HG03565 (cell line): ENCODE results near the gene IRX2.

Experiments used
- ATAC-seq: cut with Tn5 transposase; IDR thresholded peaks from one replicate; pipeline ENCODE4 v1.9.1; 2021; ENCODE audit warnings: mild to moderate bottlenecking, moderate library complexity; ENCODE audit not compliant: unreplicated experiment

The IRX2 gene

DNA sequence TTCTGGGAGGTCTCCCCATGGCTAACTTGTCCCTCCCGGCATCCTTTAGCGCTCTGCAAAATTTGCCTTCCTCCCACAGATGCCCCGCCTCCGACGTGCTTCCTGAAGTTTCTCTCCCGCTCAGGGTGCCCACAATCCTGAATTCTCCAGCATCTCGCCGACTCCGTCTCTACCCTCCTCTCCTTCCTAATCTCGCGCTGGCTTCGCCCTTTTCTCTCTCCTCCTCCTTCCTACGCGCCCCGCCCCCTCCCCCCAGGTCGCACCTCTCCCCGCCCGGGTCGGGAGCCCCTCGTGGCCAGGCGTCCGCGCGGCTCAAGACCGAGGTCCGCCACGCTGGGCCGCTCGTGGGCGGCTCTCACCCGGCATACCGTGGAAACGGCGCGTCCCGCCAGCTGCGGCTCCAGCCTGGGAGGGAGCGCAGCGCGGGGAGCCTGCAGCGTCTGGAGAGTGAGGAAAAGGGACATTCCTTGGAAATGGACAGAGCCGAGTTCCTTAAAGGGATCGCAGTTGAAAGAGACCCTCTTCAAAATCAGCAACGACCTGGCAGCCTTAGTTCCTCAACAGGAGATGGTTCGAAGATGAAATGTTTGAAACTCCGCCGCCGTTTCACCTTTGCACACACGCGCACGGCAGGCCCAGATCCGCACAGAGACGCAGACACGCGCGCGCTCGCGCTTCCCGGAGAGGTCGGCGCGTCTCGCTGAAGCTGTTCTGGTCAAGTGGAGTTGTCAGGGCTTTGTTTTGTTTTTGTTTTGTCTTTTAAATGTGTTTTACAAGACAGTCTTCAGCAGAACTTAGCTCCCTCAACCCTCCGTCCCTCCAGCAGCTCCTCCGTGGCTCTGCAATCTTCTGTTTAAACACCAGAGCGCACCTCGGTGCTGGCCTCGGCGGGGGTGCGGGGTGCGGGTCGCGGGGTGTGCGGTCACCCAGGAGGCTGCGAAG, 5.0 kb upstream of the IRX2 start:
- no peak for ATAC-seq

- ATAC-seq, result no peak
Observed at GRCh38 chr5:2755681-2756171, 4.2 kb upstream of the IRX2 start.

DNA sequence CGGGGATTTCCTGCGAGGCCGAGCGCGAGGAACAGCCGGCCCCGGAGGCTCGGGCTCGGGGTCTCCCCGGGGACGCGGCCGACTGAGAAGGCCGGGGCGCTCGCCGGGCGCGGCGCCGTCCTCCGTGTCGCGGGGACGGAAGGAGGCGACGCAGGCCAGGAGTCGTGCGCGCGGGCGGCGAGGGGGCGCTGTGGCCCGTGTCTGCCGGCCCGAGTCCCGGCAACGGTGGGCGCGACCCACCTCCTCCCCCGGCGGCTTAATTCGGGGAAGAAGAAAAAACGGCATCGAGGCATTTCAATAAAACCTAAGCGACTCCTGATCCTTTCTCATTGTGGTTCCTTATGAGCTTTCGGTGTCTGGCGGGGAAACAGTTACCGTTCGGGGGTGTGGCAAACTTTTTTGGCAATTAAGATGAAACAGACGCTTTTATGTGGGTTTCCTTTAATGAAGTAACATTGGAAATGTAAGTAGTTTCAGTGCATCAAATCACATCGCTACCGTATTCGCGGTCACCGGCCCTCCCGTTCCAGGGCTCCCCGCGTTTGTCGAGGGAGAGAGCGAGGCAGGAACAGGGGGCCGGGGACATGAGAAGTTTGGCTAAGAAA, 3.7 kb upstream of the IRX2 start:
- ATAC-seq, result no peak

DNA sequence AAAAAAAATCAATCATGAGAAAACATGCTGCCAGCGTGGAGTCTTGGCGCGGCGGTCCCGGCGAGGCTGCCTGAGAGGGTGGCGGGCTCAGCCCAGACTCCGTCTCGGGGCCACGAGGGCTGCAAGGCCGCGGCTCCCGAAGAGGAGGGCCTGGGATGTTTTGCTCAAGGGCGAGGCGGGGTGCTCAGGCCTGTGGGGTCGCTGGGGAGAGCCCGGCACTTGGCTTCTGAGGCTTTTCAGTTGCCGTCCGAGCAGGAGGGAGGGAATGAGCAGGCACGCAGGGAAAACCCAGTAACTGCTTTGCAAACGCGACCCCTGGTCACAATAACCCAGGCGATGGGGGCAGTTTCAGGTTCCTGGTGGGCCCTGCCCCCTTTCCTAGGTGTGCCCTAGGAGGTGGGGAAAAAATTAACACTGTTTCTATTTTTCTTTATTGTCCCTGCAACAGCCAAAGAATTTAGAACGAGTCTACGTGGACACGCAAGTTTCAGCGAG, 3.2 kb upstream of the IRX2 start:
- no peak for ATAC-seq

DNA sequence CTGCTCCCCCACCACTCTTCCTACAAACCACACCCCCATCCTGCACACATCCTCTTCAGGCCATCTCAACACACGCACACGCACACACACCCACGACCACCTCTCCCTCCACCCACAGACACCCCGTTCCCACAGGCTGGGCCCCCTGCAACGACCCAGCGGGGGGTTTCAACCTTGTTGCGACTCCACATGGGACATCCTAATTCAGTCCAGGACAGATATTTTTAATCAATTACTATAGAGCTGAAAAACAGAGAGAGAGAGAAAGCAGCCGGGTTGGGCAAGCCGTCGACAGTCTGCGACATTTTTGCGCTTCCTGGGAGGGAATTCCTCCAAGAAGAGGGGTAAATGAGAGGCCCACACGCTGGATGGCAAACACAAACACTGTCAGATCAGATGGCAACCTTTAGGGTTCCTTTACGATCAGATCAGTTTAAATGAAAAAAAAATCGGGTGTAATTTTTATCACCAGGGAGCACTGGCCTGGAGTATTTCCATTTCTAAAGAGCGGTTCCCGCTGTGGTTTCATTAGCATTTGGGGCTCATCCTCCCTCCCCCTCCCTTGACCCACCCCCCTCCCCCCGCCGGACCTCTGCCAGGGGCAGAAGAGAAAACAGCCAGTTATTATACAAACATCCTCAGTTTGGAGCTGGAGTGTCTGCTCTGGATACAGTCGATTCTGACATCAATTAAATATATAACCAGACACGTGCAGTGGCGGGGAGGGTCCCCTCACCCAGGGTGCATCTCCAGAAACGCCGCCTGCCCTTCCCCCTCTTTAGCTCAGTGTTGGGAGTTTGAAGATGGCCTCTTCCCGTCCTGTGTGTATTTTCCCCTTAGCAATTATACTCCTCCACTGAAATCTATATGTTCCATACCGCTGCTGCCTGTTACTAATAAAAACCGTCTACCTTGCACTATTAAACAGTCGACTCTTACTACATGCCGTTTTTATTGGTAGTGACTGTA, 2.3 kb upstream of the IRX2 start:
- no peak for ATAC-seq

DNA sequence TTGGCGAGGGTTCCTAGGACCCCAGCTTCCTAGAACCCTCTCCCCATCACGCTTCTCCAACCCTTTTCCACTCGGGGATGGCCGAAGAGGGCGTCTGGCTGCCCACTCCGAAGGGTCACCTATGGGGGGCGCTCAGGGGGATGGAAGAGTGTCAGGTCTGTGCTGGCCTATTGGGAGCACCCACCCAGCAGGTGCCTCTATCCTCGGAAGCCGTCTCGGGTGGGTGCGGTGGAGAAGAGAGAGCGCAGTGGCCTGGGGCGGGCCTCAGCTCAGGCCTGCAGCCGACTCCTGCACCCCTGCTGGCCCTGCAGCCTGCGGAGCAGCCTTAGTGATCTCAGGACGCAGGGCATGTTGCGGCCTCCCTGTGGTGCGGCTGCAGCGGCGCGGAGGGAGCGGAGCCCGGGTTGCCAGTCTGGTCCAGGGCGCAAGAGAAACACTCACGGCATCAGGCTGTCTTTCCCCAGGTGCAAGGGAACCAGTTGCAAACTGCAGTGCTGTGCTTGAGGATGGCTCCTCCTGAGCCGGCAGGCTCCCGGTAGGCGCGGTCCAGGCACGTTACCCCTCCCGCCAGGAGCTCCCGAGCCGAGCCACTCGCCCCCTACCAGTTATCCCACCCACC, 1.5 kb upstream of the IRX2 start:
- no peak for ATAC-seq

DNA sequence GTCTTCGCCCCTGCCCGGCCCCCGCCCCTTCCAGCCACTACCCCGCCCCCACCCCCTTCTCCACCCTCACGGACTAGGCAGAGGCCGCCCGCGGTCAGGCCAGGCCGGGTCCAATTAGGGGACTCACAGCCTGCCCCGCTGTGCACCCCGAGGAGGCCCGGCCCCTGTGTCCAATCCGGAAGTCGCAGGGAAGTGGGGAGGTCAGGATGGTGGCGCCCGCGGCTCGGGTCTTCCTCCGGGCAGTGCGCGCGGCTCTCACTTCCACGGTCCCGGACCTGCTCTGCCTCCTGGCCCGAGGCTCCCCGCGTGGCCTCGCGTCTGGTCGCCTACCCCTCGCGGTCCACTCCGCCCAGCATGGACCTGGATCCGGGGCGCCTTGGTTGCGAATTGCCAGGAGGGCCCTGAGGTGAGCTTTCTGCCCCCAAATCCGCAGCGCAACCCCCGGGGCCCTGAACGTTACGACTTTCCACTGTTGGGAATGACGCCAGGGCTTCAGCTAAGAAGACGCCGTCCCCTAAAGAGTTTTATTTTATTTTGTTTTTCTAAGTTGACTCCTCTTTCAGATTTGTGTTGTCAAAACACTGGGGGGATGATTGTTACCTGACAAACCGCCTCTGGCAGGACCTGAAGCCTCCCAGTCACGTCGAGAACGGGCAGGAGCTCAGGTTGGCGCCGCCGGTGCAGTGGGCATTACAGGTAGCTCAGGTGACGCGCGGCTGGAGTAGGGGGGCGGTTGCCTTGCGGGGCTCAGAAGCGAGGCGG, 763 bp upstream of the IRX2 start:
- no peak for ATAC-seq

- no peak for ATAC-seq
Observed at GRCh38 chr5:2750758-2751464, 566 bp downstream of the IRX2 start.

- no peak for ATAC-seq
Observed at GRCh38 chr5:2750026-2750757, 1.3 kb downstream of the IRX2 start.

DNA sequence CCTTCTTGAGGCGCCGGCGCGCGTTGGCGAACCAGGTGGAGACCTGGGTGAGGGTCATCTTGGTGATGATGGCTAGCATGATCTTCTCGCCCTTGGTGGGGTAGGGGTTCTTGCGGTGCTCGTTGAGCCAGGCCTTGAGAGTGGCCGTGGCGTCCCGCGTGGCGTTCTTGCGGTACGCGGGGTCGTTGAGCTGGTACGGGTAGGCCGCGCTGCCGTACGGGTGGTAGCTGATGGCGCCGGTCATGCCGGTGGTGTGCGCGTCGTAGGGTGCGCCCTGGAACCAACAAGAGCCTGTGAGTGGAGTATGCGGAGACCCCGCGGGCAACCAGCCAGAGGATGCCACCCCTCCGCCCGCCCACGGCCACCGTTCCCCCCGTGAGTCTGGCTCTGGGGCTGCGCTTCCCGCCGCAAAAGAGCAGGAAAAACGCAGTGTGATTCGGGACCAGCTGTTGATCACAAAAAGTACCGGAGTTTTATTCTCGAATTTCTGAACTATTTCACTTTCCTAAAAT, 1.9 kb downstream of the IRX2 start:
- no peak for ATAC-seq

GRCh38 chr5:2748861-2749513, 2.5 kb downstream of the IRX2 start:
- ATAC-seq, result no peak

DNA sequence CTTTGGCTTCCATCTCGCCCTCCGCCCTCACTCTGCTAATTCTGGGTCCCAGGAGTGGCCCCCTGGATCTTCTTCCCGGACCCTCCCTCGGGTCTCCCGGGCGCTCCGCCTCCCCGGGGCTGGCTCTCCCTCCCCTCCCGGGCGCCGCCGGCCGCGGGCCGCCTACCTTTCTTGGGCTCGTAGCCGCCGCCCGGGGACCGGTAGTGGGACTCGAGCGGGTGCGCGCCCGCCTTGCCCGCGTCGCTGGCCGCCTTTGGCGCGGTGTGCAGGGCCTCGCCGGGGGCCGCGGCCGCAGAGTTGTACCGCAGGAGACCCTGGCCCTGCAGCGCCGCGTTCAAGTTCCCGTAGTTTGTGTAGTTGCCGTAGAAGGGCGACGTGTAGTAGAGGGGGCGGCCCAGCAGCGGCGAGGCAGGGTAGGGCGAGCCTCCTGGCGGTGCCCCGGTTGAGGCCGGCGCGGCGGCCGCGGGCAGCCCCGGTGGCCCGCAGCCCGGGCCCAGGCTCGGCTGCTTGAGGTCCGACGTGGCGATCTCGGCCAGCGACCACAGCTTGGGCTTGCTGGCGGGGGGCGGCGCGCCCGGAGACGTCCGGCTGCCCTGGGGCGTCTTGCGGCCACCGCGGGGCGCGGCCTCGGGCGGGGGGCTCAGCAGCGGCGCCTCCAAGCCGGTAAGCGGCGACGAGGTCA, 3.2 kb downstream of the IRX2 start:
- no peak for ATAC-seq

DNA sequence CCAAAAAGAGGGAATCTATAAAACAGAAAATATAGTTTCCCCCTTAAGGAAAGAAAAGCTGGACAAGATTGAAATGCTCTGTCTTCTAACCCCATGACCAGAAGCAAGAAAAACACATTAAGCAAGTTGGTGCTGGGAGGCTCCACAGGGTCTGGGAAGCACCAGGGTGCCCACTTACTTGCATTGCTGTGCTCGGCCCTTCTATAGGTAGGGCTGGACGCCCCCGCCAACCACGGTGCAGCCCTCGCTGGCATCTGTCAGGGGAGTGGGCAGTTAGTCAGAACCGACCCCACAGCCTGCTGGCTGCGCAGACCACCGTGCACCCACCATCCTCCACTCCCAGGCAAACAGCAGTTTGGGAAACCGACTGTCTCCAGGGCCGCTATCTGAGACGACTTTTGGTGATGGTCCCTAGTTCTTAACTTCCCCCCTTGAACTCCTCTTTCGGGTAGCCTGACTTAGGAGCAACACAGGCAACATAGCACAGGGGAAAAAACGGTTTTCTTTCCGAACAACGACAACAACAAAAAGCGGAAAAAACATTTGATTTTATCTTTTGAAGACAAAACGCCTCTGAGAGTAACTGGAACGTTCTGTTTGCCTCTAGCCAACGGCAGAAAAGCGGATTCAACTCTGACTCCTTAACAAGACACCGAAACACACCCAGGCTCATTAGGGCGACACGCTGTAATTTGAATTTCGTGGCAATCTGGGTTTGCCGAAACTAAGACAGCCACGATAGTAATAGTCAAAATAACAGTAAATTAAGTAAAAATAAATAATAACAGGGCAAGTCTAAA, 3.9 kb downstream of the IRX2 start:
- no peak for ATAC-seq

- ATAC-seq, result no peak
Observed at GRCh38 chr5:2746561-2747032, 4.9 kb downstream of the IRX2 start.

DNA sequence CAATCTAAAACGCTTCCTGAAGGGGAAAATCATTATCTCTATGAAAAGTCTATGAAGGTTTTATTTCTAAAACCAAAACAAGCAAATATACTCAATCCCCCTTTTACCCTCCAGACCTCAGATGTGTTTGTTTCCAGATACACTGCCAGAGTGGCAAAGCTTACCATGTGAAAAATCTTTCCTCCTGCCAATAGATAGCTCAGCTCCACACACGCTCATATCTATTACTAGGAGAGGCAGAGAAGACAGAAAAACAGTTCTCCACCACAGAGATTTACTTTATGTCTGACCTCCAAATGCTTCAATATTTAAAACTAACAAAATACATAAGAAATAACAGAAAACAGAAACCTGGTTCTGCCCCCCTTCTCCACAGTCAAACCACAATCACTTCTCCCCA, 7.0 kb downstream of the IRX2 start:
- ATAC-seq, result no peak
